ENCODE data around the gene JARID2.

DNA sequence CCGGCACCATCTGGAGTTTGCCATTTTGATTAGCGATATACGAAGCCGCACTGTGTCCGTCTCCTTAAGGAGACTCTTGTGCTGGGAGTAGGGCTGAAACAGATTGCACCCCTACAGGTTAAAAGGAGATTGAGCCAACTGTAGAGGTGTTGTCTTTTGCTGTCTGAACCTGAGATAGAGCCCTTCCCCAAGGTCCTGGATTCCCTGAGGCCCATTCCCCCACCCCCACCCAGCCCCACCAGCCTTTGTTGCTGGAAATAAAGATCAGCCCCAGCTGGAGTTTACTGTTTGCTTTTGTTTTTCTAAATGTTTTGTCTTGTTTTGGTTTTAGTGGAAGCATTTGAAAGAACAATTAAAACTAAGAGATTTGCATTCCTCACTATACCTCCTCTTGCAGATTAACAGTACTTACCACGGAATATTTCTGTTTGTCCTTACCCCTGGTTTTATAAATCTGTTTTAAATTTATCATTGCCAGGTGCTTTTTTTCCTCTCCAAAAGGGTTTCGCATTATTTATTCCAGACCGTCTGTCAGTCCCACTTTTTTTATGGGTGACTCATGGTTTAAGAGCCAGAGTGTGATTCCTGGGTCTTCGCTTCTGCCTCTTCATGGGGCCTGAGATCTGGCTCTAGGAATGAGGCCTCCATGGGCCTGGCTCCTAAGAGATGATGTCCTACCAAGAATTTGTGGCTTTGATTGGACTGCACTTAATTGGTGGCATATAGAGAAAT lies 247.7 kb downstream of the JARID2 start:
- TF ChIP-seq, protein P1, sequence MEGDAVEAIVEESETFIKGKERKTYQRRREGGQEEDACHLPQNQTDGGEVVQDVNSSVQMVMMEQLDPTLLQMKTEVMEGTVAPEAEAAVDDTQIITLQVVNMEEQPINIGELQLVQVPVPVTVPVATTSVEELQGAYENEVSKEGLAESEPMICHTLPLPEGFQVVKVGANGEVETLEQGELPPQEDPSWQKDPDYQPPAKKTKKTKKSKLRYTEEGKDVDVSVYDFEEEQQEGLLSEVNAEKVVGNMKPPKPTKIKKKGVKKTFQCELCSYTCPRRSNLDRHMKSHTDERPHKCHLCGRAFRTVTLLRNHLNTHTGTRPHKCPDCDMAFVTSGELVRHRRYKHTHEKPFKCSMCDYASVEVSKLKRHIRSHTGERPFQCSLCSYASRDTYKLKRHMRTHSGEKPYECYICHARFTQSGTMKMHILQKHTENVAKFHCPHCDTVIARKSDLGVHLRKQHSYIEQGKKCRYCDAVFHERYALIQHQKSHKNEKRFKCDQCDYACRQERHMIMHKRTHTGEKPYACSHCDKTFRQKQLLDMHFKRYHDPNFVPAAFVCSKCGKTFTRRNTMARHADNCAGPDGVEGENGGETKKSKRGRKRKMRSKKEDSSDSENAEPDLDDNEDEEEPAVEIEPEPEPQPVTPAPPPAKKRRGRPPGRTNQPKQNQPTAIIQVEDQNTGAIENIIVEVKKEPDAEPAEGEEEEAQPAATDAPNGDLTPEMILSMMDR (IDR thresholded peaks at IDR 0.05): no peak
- TF ChIP-seq POLR2A (IDR thresholded peaks at IDR 0.05): no peak

Data from breast epithelium (tissue), 3 donors.